ENCODE data around the gene ZNF687. TPM values are rescaled to one million over a fixed set of nuclear protein-coding genes. Genes with fewer than 3 reads are reported as not detected.

Gene ZNF687
- polyA plus RNA-seq, 1 of the 3 experiments (the other 2 are of a cell fraction) = 15.8 TPM

DNA sequence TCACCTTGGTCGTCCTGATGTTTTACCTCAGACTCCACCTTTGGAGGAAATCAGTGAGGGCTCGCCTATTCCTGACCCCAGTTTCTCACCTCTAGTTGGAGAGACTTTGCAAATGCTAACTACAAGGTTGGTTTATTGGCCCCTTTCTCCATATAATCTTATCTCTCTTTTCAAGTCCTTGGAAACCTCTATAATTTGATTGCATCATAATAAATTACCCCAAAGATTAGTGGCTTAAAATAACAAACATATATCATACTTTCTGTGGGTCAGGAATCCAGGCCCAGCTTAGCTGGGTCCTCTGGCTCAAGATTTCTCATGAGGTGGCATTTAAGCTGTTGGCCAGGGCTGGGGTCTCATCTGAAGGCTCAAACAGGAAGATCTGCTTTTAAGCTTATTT is 39.7 kb upstream of the ZNF687 start (continued):
- TF ChIP-seq, protein P1, sequence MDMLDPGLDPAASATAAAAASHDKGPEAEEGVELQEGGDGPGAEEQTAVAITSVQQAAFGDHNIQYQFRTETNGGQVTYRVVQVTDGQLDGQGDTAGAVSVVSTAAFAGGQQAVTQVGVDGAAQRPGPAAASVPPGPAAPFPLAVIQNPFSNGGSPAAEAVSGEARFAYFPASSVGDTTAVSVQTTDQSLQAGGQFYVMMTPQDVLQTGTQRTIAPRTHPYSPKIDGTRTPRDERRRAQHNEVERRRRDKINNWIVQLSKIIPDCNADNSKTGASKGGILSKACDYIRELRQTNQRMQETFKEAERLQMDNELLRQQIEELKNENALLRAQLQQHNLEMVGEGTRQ (IDR thresholded peaks at IDR 0.05; ENCODE audit: borderline replicate concordance, low read depth, low read length) = no peak
- TF ChIP-seq TCF12 (IDR thresholded peaks at IDR 0.05) = no peak
- no peak for TF ChIP-seq RAD21 (IDR thresholded peaks at IDR 0.05; ENCODE audit: low read length)

DNA sequence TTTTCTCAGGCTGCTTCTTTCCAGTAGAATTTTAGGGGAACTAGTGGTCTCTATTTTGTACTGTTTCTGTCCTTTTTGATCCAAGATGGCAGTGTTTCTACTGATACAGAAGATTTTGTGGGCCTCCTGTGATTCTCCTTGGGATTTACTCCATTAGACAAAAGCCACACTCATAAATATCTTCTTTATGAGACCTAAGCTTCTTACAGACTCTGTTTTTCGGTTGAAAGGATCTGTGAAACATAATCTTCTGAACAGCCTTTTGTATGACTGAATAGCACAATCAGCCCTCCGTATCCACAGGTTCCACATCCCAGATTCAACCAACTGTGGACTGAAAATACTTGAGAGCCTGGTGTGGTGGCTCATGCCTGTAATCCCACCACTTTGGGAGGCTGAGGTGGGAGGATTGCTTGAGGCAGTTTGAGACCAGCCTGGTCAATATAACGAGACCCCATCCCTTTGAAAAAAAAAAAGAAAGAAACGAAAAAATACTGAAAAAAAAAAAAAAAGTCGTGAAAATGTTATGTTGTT is 38.3 kb upstream of the ZNF687 start:
- no peaks in the 10 kb centered on the region for H3K9me3 ChIP-seq
- no peak overlapping the region for H3K4me2 ChIP-seq
- H3K79me2 ChIP-seq (ENCODE audit: insufficient read depth) = peaks cover 17% of the 10 kb centered on the region; the same call in 1 of the 2 replicates
- no peaks in the 10 kb centered on the region for H3K9me2 ChIP-seq
- H3K9ac ChIP-seq = no peak overlapping the region
- no peak overlapping the region for H3K4me3 ChIP-seq (ENCODE audit: low read depth in 2 of 2, low read length in 1 of 2)
- POLR2A ChIA-PET = no interaction called here
- H3K27ac ChIP-seq (ENCODE audit: low read depth in 2 of 2, low read length in 1 of 2) = no peak overlapping the region
- H3K27me3 ChIP-seq (ENCODE audit: insufficient read depth) = no peaks in the 10 kb centered on the region
- TF ChIP-seq NFIC (IDR thresholded peaks at IDR 0.05; ENCODE audit: borderline replicate concordance) = no peak
- no peak for TF ChIP-seq FOXM1 (IDR thresholded peaks at IDR 0.05; ENCODE audit: low read depth)
- TF ChIP-seq MEF2A (IDR thresholded peaks at IDR 0.05; ENCODE audit: borderline replicate concordance, low read depth) = no peak
- TF ChIP-seq, protein P2, sequence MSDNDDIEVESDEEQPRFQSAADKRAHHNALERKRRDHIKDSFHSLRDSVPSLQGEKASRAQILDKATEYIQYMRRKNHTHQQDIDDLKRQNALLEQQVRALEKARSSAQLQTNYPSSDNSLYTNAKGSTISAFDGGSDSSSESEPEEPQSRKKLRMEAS (IDR thresholded peaks at IDR 0.05; ENCODE audit: low read depth) = no peak
- TF ChIP-seq EP300 (IDR thresholded peaks at IDR 0.05; ENCODE audit: borderline replicate concordance in 1 of 2, low read depth in 1 of 2, low read length in 1 of 2) = no peak
- TF ChIP-seq SMC3 (IDR thresholded peaks at IDR 0.05; ENCODE audit: low read depth, low read length) = no peak
- TF ChIP-seq NRF1 (IDR thresholded peaks at IDR 0.05; ENCODE audit: low read depth, low read length) = no peak
- no peak for TF ChIP-seq POLR2AphosphoS5 (IDR thresholded peaks at IDR 0.05; ENCODE audit: low read depth, low read length)
- TF ChIP-seq MXI1 (IDR thresholded peaks at IDR 0.05; ENCODE audit: low read depth, low read length) = no peak
- TF ChIP-seq FOSL2 (IDR thresholded peaks at IDR 0.05; ENCODE audit: borderline replicate concordance, low read depth) = no peak
- TF ChIP-seq USF1 (IDR thresholded peaks at IDR 0.05; ENCODE audit: borderline replicate concordance, low read depth) = no peak
- TF ChIP-seq, protein P3, sequence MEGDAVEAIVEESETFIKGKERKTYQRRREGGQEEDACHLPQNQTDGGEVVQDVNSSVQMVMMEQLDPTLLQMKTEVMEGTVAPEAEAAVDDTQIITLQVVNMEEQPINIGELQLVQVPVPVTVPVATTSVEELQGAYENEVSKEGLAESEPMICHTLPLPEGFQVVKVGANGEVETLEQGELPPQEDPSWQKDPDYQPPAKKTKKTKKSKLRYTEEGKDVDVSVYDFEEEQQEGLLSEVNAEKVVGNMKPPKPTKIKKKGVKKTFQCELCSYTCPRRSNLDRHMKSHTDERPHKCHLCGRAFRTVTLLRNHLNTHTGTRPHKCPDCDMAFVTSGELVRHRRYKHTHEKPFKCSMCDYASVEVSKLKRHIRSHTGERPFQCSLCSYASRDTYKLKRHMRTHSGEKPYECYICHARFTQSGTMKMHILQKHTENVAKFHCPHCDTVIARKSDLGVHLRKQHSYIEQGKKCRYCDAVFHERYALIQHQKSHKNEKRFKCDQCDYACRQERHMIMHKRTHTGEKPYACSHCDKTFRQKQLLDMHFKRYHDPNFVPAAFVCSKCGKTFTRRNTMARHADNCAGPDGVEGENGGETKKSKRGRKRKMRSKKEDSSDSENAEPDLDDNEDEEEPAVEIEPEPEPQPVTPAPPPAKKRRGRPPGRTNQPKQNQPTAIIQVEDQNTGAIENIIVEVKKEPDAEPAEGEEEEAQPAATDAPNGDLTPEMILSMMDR (IDR thresholded peaks at IDR 0.05) = no peak
- TF ChIP-seq RXRA (IDR thresholded peaks at IDR 0.05; ENCODE audit: borderline replicate concordance, low read depth) = no peak
- TF ChIP-seq TAF1 (IDR thresholded peaks at IDR 0.05; ENCODE audit: borderline replicate concordance, low read depth, low read length) = no peak
- TF ChIP-seq RFX5 (IDR thresholded peaks at IDR 0.05; ENCODE audit: low read length) = no peak
- TF ChIP-seq JUND (IDR thresholded peaks at IDR 0.05) = no peak
- peaks cover 16% of the 10 kb centered on the region for H3F3A ChIP-seq (replicated peaks; ENCODE audit: insufficient read depth)
- H4K20me1 ChIP-seq (ENCODE audit: insufficient read depth) = no peaks in the 10 kb centered on the region
- H3K4me1 ChIP-seq (ENCODE audit: control insufficient read depth in 1 of 2, insufficient read depth in 2 of 2, low read depth in 1 of 2, low read length in 1 of 2) = no peaks in the 10 kb centered on the region; a peak in 1 of 4 replicates
- CTCF ChIA-PET = interaction anchor here (3.2 kb wide), 1 partner anchor 8 kb away, joined by 15 read pairs; no protein-coding TSS in a partner anchor
- 77% methylated on average over 5 of the region's 5 CpGs for WGBS (ENCODE audit: low lambda C conversion rate)
- peaks cover 76 to 90% of the 10 kb centered on the region in 2 experiments for H3K36me3 ChIP-seq (replicated peaks in 1 of 2; ENCODE audit: control insufficient read depth in 1 of 2, insufficient read depth in 2 of 2, low read length in 1 of 2)
- no peak overlapping the region for H2AFZ ChIP-seq (ENCODE audit: low read depth)
- no peak for DNase-seq
